GM12891 (cell line): ENCODE results near the gene TTLL6.
A peak's percentile ranks its signal among the peaks of the same experiment; 100 is the strongest.
"Not testable (repeated sequence)": the region's sequence is repeated elsewhere in the genome, so short reads cannot be mapped to it uniquely, and the experiment has no call there.

Experiments
- DNase-seq: peaks from one replicate; pipeline ENCODE4 v3.0.0; 2011; ENCODE audit warnings: low spot score; ENCODE audit not compliant: insufficient read length
- FAIRE-seq: peaks from 2 replicates; lab custom pipeline; 2011; peaks lifted over from hg19 to GRCh38; lab: Jason Lieb, UNC
- PAX5 ChIP-seq: IDR thresholded peaks from 2 replicates; pipeline ENCODE4 v1.6.1; 2011; ENCODE audit warnings: low read length, moderate library complexity, mild to moderate bottlenecking; ENCODE audit not compliant: insufficient read depth, severe bottlenecking
- POLR2A ChIP-seq: IDR thresholded peaks from 2 replicates; pipeline ENCODE4 v1.6.1; 2011; ENCODE audit warnings: low read depth, low read length, control low read depth
- POLR2AphosphoS5 ChIP-seq: IDR thresholded peaks from 2 replicates; pipeline ENCODE4 v1.6.1; 2011; ENCODE audit warnings: low read depth, low read length, control low read depth
- POU2F2 ChIP-seq: IDR thresholded peaks from 2 replicates; pipeline ENCODE4 v1.6.1; 2011; ENCODE audit warnings: low read depth, mild to moderate bottlenecking, control low read depth, low read length, moderate library complexity
- SPI1 ChIP-seq: IDR thresholded peaks from 2 replicates; pipeline ENCODE4 v1.6.1; 2011; ENCODE audit warnings: low read depth, low read length, control low read depth
- TAF1 ChIP-seq: IDR thresholded peaks from 2 replicates; pipeline ENCODE4 v1.6.1; 2011; ENCODE audit warnings: low read depth, low read length, control low read depth

The TTLL6 gene

GRCh38 chr17:48816438-48816773 lies 623 bp downstream of the TTLL6 start:
- FAIRE-seq (no peak), DNase-seq (no peak)
- TF ChIP-seq POLR2A: no peak
- TF ChIP-seq SPI1: no peak
- no peak for TF ChIP-seq POU2F2
- TF ChIP-seq POLR2AphosphoS5: no peak
- no peak for TF ChIP-seq PAX5
- TF ChIP-seq TAF1: no peak

GRCh38 chr17:48815311-48815710 lies 1.7 kb downstream of the TTLL6 start:
- FAIRE-seq (no peak), DNase-seq (no peak)
- no peak for TF ChIP-seq PAX5
- TF ChIP-seq POLR2A: no peak
- no peak for TF ChIP-seq POLR2AphosphoS5
- no peak for TF ChIP-seq SPI1
- TF ChIP-seq POU2F2: no peak
- TF ChIP-seq TAF1: no peak

- peak; percentile 85 for FAIRE-seq
- DNase-seq: peak; percentile 56
- TF ChIP-seq SPI1 (no peak), TAF1 (no peak), POLR2AphosphoS5 (no peak), POU2F2 (no peak), POLR2A (no peak), PAX5 (no peak)
Measured at GRCh38 chr17:48814504-48814903, 2.5 kb downstream of the TTLL6 start.

- FAIRE-seq (no peak), DNase-seq (no peak)
- TF ChIP-seq POU2F2: no peak
- no peak for TF ChIP-seq POLR2A
- no peak for TF ChIP-seq POLR2AphosphoS5
- no peak for TF ChIP-seq TAF1
- no peak for TF ChIP-seq SPI1
- no peak for TF ChIP-seq PAX5
Measured at GRCh38 chr17:48812001-48812400, 5.0 kb downstream of the TTLL6 start.

GRCh38 chr17:48809182-48809581 lies 7.8 kb downstream of the TTLL6 start:
- FAIRE-seq: no peak
- TF ChIP-seq POLR2AphosphoS5 (no peak), TAF1 (no peak), SPI1 (no peak)

GRCh38 chr17:48804936-48805411 lies 12.1 kb downstream of the TTLL6 start:
- TF ChIP-seq POU2F2: no peak
- no peak for TF ChIP-seq POLR2A
- no peak for TF ChIP-seq TAF1
- TF ChIP-seq PAX5: no peak
- no peak for TF ChIP-seq POLR2AphosphoS5
- TF ChIP-seq SPI1: no peak
- DNase-seq (peak; percentile 72), FAIRE-seq (peak; percentile 78)

More at GRCh38 chr17:48809182-48809581, 7.8 kb downstream of the TTLL6 start:
- DNase-seq: no peak

- FAIRE-seq (no peak), DNase-seq (no peak)
- TF ChIP-seq SPI1: peak; percentile 55
- no peak for TF ChIP-seq POLR2A
Measured at GRCh38 chr17:48800626-48801217, 16.3 kb downstream of the TTLL6 start.

GRCh38 chr17:48799069-48799723 lies 17.8 kb downstream of the TTLL6 start:
- TF ChIP-seq PAX5: no peak
- TF ChIP-seq SPI1: no peak
- no peak for TF ChIP-seq TAF1
- no peak for TF ChIP-seq POLR2A
- no peak for TF ChIP-seq POU2F2
- TF ChIP-seq POLR2AphosphoS5: no peak
- DNase-seq (no peak), FAIRE-seq (no peak)

- DNase-seq, FAIRE-seq: not testable (repeated sequence)
Measured at GRCh38 chr17:48796163-48796522, 20.9 kb downstream of the TTLL6 start.

- TF ChIP-seq TAF1: no peak
- no peak for TF ChIP-seq POLR2AphosphoS5
- no peak for TF ChIP-seq POU2F2
- TF ChIP-seq PAX5: no peak
- no peak for TF ChIP-seq POLR2A
- no peak for TF ChIP-seq SPI1
- no peak for DNase-seq
- no peak for FAIRE-seq
Measured at GRCh38 chr17:48795444-48796162, 21.4 kb downstream of the TTLL6 start.
